GM18511 (cell line): ENCODE measurements around the gene PPP1R3F.
"Not testable (repeated sequence)": the region's sequence is repeated elsewhere in the genome, so short reads cannot be mapped to it uniquely, and the experiment has no call there.

Experiments
- ATAC-seq: cut with Tn5 transposase; IDR thresholded peaks from one replicate; pipeline ENCODE4 v1.9.1; 2021; ENCODE audit warnings: mild to moderate bottlenecking, moderate library complexity; ENCODE audit not compliant: unreplicated experiment

The PPP1R3F gene

DNA sequence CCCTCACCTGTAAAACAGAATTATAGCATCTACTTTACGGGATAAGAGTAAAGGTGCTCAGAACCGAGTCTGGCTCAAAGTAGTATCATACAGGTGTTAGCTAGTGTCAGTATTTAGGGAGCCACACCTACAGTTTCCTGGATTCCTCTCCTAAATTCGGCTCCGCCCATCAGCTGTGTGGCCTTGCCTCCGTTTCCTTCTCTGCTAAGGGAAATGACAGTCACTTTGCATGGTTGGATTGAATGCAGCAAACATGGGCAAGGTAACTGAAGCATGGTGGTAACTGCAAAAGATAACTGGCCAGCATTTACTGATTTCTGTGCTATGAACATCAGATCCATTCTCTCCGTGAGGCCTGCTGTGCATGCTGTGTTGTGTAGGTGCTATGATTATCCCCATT lies 2.8 kb downstream of the PPP1R3F start:
- ATAC-seq: no peak

DNA sequence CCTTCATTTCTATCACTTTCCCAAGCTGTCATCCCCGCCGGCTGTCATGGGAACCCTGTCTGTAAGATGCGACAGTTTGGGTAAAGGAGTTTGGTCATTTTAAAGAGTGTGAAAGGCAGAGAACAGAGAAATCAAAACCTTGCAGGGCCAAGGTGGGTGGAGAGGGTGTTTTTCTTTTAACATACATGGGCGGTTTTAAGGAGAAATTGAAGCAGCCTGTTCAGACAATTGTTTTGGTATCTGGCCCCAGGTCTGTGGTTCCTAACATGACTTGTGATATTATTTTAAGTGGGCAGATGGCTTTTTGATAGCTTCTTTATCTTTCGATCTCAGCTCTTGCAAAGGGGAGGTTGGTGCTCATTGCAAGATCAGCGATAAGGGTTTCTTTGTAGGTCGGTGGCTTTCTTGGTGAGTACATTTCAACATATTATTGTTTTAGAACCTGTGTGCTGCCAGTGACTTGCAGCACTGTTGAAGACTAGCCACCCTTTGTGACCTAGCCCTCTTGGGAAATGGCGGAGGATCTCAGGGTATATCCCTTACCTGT lies 3.7 kb downstream of the PPP1R3F start:
- ATAC-seq: no peak

- no peak for ATAC-seq
Observed at GRCh38 chrX:49276207-49276606, 6.6 kb downstream of the PPP1R3F start.

DNA sequence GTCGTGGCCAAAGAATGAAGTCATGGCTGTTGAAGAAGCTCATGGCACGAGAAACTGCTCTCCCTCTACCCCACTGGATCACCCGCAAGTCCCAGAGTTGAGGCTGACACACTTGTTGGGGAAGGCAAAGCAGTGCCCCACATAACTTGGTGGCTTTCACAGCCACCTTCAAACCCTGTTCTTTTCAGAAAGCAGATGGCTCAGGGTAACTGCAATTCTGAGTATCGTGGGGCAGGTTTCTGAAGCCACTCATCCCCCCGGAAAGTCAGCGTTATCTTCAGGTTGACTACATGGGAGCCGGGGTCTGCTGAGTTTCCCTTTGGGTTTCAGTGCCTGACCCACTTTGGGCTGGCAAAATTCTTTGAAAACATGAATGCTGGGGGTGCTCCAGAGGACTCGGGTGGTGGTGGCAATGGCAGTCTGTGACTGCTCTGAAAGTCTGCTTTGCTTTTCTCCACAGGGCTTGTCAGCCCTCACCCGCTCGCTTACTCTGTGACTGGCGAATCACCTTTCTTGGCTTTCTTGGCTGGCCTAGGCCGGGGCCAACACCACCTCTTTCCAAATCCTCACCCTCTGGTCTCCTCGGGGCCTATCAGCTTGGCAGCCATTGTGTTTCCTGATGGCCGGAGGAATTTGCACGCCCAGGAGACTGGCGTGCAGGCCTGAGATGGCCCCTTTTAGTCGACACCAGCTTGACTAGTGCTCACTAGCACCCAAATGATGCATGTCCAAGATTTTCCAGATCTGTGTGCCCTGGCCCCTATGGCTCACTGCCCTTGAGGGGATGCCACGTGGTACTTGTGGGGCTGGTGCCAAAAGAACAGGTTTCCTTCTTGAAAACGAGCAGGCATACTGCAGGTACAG lies 7.3 kb downstream of the PPP1R3F start:
- no peak for ATAC-seq

- ATAC-seq: no peak
Observed at GRCh38 chrX:49277535-49277830, 7.9 kb downstream of the PPP1R3F start.

- no peak for ATAC-seq
Observed at GRCh38 chrX:49278081-49278480, 8.5 kb downstream of the PPP1R3F start.

- ATAC-seq: no peak
Observed at GRCh38 chrX:49282647-49283011, 13.0 kb downstream of the PPP1R3F start.

- ATAC-seq: no peak
Observed at GRCh38 chrX:49284212-49284611, 14.6 kb downstream of the PPP1R3F start.

GRCh38 chrX:49286136-49286535 lies 16.5 kb downstream of the PPP1R3F start:
- ATAC-seq: no peak

- ATAC-seq: no peak
Observed at GRCh38 chrX:49286581-49286980, 17.0 kb downstream of the PPP1R3F start.

GRCh38 chrX:49287665-49288064 lies 18.1 kb downstream of the PPP1R3F start:
- no peak for ATAC-seq

GRCh38 chrX:49290215-49290614 lies 20.6 kb downstream of the PPP1R3F start:
- no peak for ATAC-seq

DNA sequence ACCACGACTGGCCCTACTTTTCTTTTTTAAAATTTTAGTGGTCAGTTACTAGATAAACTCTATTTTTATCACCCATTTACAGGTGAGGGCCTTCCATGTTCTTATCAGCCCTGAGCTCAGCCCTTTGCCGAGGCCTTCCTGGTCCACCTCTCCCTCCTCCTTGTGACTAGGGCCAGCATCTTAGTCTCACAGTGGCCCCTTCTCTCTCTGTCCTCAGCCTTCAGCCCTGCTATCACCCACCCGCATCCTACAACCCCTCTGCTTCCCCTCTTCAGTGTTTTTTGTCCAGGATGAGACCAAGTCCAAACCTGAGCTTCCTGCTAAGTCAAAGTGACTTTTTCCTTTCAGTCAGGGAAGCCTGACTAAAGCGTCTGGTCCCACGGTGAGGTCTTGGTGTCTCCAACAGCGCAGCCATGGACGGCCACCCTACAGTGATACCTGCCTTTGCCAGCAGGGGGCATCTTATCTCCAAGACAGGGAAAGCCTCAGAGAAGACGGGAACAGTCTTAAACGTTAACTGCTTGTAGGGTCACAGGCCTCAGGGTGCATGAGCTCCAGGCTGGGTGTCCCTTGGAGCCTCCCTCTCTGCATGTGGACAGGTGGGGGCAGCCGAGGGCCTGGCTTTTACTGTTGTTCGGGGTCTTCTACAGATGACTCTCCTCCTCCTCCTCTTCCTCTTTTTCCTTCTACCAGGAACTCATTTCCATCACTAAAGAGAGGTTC lies 22.2 kb downstream of the PPP1R3F start:
- ATAC-seq: no peak

DNA sequence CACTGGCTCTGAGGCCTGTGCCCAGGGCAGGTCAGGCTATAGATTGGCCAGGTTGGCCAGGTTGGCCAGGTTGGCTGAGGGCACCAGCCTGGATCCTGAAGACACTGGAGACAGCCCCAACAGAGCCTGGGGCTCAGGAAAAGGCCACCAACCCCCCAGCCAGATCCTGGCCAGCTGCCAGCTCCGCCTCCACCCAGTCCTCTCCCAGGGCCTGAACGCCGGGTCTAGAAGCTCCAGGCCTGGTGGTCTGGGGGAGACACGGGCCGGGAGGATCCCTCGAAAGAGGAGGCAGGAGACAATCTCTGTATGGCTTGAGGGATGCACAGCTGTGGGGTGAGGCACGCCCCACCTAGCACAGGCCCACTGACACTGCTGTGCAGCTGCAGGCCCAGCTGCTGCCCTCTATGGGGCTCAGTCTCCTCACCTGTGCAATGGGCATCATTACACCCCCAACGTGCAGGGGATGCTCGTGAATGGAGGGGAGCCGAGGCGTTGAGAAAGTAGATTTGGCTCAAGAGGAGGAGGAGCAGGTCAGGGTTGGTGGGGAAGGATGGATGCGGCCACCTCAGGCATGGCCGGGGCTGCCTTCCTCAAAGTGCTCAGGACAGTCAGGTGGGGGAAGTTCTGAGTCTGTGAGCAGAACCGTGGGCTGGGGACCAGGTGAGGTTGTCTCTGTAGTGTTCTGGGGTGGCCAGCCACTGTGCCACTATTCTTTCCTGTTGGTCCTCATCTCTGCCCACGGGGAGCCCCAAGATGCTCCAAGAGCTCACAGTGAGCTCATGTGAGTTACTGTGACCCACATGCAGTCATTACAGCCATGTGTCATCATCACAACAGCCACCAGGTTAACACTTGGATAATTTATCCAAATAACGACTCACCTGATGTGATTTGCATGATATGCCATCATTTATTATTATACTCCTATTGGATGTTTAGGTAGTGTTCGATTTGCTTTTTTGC lies 23.1 kb downstream of the PPP1R3F start:
- no peak for ATAC-seq

DNA sequence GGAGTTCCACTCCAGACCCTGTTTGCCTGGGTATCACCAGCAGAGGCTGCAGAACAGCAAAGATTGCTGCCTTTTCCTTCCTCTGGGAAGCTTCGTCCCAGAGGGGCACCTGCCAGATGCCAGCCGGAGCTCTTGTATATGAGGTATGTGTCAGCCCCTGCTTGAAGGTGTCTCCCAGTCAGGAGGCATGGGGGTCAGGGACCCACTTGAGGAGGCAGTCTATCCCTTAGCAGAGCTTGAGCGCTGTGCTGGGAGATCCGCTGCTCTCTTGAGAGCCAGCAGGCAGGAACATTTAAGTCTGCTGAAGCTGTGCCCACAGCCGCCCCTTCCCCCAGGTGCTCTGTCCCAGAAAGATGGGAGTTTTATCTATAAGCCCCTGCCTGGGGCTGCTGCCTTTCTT lies 29.7 kb downstream of the PPP1R3F start:
- ATAC-seq: not testable (repeated sequence)

- no peak for ATAC-seq
Observed at GRCh38 chrX:49300703-49301102, 31.1 kb downstream of the PPP1R3F start.

- no peak for ATAC-seq
Observed at GRCh38 chrX:49303346-49303745, 33.8 kb downstream of the PPP1R3F start, which contains the start of gene GAGE10. TSS of gene GAGE10 (plus strand) at chrX:49303646. CDS start at chrX:49304860, 1,214 bp downstream.

- ATAC-seq: not testable (repeated sequence)
Observed at GRCh38 chrX:49307775-49308174, 38.2 kb downstream of the PPP1R3F start.

GRCh38 chrX:49308604-49309269 lies 39.1 kb downstream of the PPP1R3F start:
- ATAC-seq: no peak

DNA sequence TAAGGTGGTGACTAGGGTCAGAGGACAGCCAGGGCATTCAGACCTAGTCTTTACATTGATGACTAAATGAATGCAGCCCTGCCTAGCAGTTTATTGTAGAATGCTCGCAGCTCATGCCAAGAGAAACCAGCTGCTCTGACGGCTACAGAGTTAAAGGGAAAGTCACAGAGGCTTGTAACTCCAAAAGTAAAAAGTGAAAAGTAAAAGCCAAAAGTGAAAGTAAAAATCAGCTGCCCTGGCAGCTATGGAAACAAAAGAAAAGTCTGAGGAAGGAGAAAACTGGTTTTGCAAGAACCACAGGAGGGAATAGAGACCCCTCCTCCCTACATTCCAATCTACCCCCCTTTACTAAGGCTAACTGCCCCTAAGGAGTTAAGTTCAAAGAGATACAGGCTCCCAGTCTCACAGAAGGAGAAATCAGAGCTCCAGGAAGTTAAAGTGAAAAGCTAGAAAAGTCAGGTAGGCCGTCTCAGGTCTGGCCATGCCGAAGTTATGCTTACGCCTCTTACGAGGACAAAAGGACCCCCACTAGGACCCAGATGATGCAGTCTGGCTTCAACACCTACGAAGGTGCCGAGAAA lies 39.9 kb downstream of the PPP1R3F start:
- ATAC-seq: no peak
